Natural killer cell (primary cell): ENCODE results near the gene RASGRP4. TPM values are rescaled to one million over a fixed set of nuclear protein-coding genes. Genes with fewer than 3 reads are reported as not detected.

ENCODE experiments used
- ATAC-seq, 3 donors: fragments of 150-1000 bp in 2 of 3; fragments of 200-7000 bp in 1 of 3; cut with Tn5 transposase; 1 replicate in 1 of 3; 2 replicates in 2 of 3; pipeline ENCODE4 v1.10.0; 2021; ENCODE audit warnings: mild to moderate bottlenecking in 2 of 3, moderate library complexity in 2 of 3
- DNase-seq, 2 donors: peaks; one replicate each; pipeline versions ENCODE4 v3.0.0 to v3.0.0-alpha.2; 2013 to 2021; ENCODE audit warnings: mixed read lengths in 1 of 2
- H3K27ac ChIP-seq: one replicate; pipeline ENCODE4 v1.5.1; 2013; ENCODE audit warnings: mild to moderate bottlenecking, low read length
- H3K27me3 ChIP-seq: one replicate; pipeline ENCODE4 v1.6.1; 2013; ENCODE audit warnings: low read length; ENCODE audit not compliant: control insufficient read depth, insufficient read depth
- H3K36me3 ChIP-seq: one replicate; pipeline ENCODE4 v1.6.1; 2013; ENCODE audit warnings: low read length; ENCODE audit not compliant: control insufficient read depth, insufficient read depth
- H3K4me1 ChIP-seq: one replicate; pipeline ENCODE4 v1.6.1; 2013; ENCODE audit warnings: low read length; ENCODE audit not compliant: control insufficient read depth, insufficient read depth
- H3K4me3 ChIP-seq: one replicate; pipeline ENCODE4 v1.5.1; 2013; ENCODE audit warnings: low read length
- H3K9me3 ChIP-seq: one replicate; pipeline ENCODE4 v1.6.1; 2013; ENCODE audit warnings: low read length; ENCODE audit not compliant: control insufficient read depth, insufficient read depth
- H3K27ac Mint-ChIP-seq, 2 donors: one replicate each; pipeline ENCODE4 v1.8.0; 2022; ENCODE audit warnings: mild to moderate bottlenecking in 2 of 2, mixed read lengths in 2 of 2, moderate library complexity in 1 of 2
- H3K27me3 Mint-ChIP-seq, 2 donors: one replicate each; pipeline ENCODE4 v1.8.0; 2022; ENCODE audit warnings: low read depth in 2 of 2, mixed read lengths in 2 of 2
- H3K36me3 Mint-ChIP-seq: one replicate; pipeline ENCODE4 v1.8.0; 2022; ENCODE audit warnings: mixed read lengths
- H3K4me1 Mint-ChIP-seq, 2 donors: one replicate each; pipeline ENCODE4 v1.8.0; 2022; ENCODE audit warnings: mixed read lengths in 2 of 2
- H3K4me3 Mint-ChIP-seq: one replicate; pipeline ENCODE4 v1.8.0; 2022; ENCODE audit warnings: mild to moderate bottlenecking, moderate library complexity, mixed read lengths
- H3K9me3 Mint-ChIP-seq, 2 donors: one replicate each; pipeline ENCODE4 v1.8.0; 2022; ENCODE audit warnings: mixed read lengths in 2 of 2
- WGBS: methylation state at CpG from one replicate; pipeline ENCODE4 v1.1.7; 2013; ENCODE audit warnings: missing lambda C conversion rate; ENCODE audit not compliant: insufficient coverage; 5-methylcytosine and 5-hydroxymethylcytosine counted together
- intact Hi-C: fragments of 100-400 bp; cut with micrococcal nuclease; formaldehyde crosslinking; loops from one replicate; pipeline ENCODE4 v1.14.2; 2022
- total RNA-seq, 4 donors: library from RNA; stranded (reverse); fragments of 120-200 nt in 1 of 4; gene quantifications; one replicate each; pipeline versions ENCODE4 v1.2.3 to v1.2.4, GENCODE V29; 2013 to 2022
- TF ChIP-seq, protein P1 (sequence below): fragments of 200-600 bp; IDR thresholded peaks from one replicate; pipeline ENCODE4 v1.8.0; 2022; ENCODE audit warnings: antibody characterized with exemption

Gene RASGRP4
- total RNA-seq, 3 donors from 2014 or later (not counting 1 experiment from before 2014, with no cell fraction given), result 2.3 to 9.3 (median 5.7) TPM

GRCh38 chr19:38373907-38374331 is 52.1 kb downstream of the RASGRP4 start:
- ATAC-seq (no peak), DNase-seq (no peak)
- peak overlapping the region; percentile 100 for H3K4me3 Mint-ChIP-seq
- Histone ChIP-seq H3K4me3 (peak overlapping the region; percentile 33), H3K36me3 (peaks cover 2% of the 10 kb centered on the region), H3K27me3 (no peaks in the 10 kb centered on the region), H3K27ac (peak overlapping the region; percentile 91), H3K9me3 (no peaks in the 10 kb centered on the region), H3K4me1 (peaks cover 26% of the 10 kb centered on the region)
- H3K27me3 Mint-ChIP-seq, result peaks cover 0 to 4% of the 10 kb centered on the region in 2 donors
- peak overlapping the region; percentile 99 to 100 for H3K27ac Mint-ChIP-seq
- H3K9me3 Mint-ChIP-seq, result no peaks in the 10 kb centered on the region
- H3K36me3 Mint-ChIP-seq, result no peaks in the 10 kb centered on the region
- 93% methylated on average over 5 of the region's 6 CpGs for WGBS
- peaks cover 25 to 30% of the 10 kb centered on the region in 2 donors for H3K4me1 Mint-ChIP-seq
- intact Hi-C loops, result loop anchor here (1.0 to 2.0 kb wide), 5 partner anchors 15 to 467 kb away; partner anchors contain the start of genes CATSPERG, FAM98C, GGN and SIPA1L3
- TF ChIP-seq, protein P1, sequence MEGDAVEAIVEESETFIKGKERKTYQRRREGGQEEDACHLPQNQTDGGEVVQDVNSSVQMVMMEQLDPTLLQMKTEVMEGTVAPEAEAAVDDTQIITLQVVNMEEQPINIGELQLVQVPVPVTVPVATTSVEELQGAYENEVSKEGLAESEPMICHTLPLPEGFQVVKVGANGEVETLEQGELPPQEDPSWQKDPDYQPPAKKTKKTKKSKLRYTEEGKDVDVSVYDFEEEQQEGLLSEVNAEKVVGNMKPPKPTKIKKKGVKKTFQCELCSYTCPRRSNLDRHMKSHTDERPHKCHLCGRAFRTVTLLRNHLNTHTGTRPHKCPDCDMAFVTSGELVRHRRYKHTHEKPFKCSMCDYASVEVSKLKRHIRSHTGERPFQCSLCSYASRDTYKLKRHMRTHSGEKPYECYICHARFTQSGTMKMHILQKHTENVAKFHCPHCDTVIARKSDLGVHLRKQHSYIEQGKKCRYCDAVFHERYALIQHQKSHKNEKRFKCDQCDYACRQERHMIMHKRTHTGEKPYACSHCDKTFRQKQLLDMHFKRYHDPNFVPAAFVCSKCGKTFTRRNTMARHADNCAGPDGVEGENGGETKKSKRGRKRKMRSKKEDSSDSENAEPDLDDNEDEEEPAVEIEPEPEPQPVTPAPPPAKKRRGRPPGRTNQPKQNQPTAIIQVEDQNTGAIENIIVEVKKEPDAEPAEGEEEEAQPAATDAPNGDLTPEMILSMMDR, result no peak

DNA sequence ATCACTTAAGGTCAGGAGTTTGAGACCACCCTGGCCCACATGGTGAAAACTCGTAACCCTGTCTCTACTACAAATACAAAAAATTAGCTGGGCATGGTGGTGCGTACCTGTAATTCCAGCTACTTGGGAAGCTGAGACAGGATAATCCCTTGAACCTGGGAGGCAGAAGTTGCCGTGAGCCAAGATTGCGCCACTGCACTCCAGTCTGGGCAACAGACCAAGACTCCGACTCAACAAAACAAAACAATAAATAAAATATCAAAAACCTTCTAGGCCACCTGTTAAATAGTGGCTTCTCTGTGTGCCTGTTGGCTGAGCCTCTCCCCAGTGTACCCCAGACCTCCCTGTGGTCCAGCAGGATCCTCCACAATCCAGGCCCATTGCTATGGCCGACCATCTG is 54.9 kb downstream of the RASGRP4 start:
- intact Hi-C loops, result no loop called here

DNA sequence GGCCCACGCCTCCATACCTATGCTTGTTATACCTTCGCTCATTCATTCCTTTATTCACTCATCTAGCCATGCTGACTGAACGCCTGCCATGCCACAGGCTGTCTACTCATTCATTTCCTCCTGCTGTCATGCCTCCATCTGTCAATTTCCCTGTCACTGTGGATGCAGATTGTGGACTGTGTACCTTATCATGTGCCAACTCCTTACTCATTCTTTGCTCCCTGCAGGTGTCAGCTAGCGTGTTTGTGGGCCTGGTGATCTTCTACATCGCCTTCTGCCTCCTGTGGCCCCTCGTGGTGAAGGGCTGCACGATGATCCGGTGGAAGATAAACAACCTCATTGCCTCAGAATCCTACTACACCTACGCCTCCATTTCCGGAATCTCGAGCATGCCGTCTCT is 55.7 kb downstream of the RASGRP4 start:
- no peak for DNase-seq
- ATAC-seq, result no peak
- intact Hi-C loops, result no loop called here
- WGBS, result 74% methylated on average over 12 of the region's 12 CpGs
- H3K36me3 Mint-ChIP-seq, result no peaks in the 10 kb centered on the region
- no peaks in the 10 kb centered on the region for H3K27me3 ChIP-seq
- H3K27ac Mint-ChIP-seq, result no peak overlapping the region
- no peaks in the 10 kb centered on the region for H3K9me3 ChIP-seq
- TF ChIP-seq, protein P1, result no peak
- peaks cover 0 to 8% of the 10 kb centered on the region in 2 donors for H3K27me3 Mint-ChIP-seq
- H3K4me3 Mint-ChIP-seq, result no peak overlapping the region
- no peak overlapping the region for H3K4me3 ChIP-seq
- no peak overlapping the region for H3K27ac ChIP-seq
- H3K9me3 Mint-ChIP-seq, result no peaks in the 10 kb centered on the region
- H3K4me1 Mint-ChIP-seq, result peaks cover 8 to 14% of the 10 kb centered on the region in 2 donors
- H3K4me1 ChIP-seq, result peaks cover 10% of the 10 kb centered on the region
- H3K36me3 ChIP-seq, result no peaks in the 10 kb centered on the region

More for the DNA sequence above, 54.9 kb downstream of the RASGRP4 start:
- H3K9me3 ChIP-seq, result no peaks in the 10 kb centered on the region
- H3K27ac Mint-ChIP-seq, result no peak overlapping the region
- H3K27me3 ChIP-seq, result no peaks in the 10 kb centered on the region
- no peaks in the 10 kb centered on the region for H3K36me3 ChIP-seq
- 91% methylated on average over 6 of the region's 6 CpGs for WGBS
- peaks cover 18% of the 10 kb centered on the region for H3K4me1 ChIP-seq
- no peaks in the 10 kb centered on the region for H3K9me3 Mint-ChIP-seq
- peaks cover 0 to 8% of the 10 kb centered on the region in 2 donors for H3K27me3 Mint-ChIP-seq
- H3K36me3 Mint-ChIP-seq, result no peaks in the 10 kb centered on the region
- ATAC-seq (no peak), DNase-seq (no peak)
- no peak overlapping the region for H3K4me3 ChIP-seq
- no peak overlapping the region for H3K4me3 Mint-ChIP-seq
- H3K27ac ChIP-seq, result no peak overlapping the region
- H3K4me1 Mint-ChIP-seq, result peaks cover 16 to 21% of the 10 kb centered on the region in 2 donors
- TF ChIP-seq, protein P1, result no peak

GRCh38 chr19:38369584-38369983 is 56.4 kb downstream of the RASGRP4 start:
- H3K4me3 Mint-ChIP-seq, result no peak overlapping the region
- no peaks in the 10 kb centered on the region for H3K9me3 Mint-ChIP-seq
- no peaks in the 10 kb centered on the region for H3K27me3 ChIP-seq
- 80% methylated on average over 2 of the region's 2 CpGs for WGBS
- H3K27ac Mint-ChIP-seq, result no peak overlapping the region
- no peak for ATAC-seq
- peaks cover 1 to 6% of the 10 kb centered on the region in 2 donors for H3K4me1 Mint-ChIP-seq
- H3K27me3 Mint-ChIP-seq, result peaks cover 0 to 8% of the 10 kb centered on the region in 2 donors
- H3K4me1 ChIP-seq, result peaks cover 7% of the 10 kb centered on the region
- H3K36me3 ChIP-seq, result no peaks in the 10 kb centered on the region
- no peak overlapping the region for H3K4me3 ChIP-seq
- no peak overlapping the region for H3K27ac ChIP-seq
- H3K9me3 ChIP-seq, result no peaks in the 10 kb centered on the region
- no peak for DNase-seq
- TF ChIP-seq, protein P1, result no peak
- intact Hi-C loops, result no loop called here
- no peaks in the 10 kb centered on the region for H3K36me3 Mint-ChIP-seq
